HG02970 (cell line): ENCODE measurements around the gene DERL2.

Source experiments
- ATAC-seq: cut with Tn5 transposase; IDR thresholded peaks from one replicate; pipeline ENCODE4 v1.9.1; 2021; ENCODE audit warnings: mild to moderate bottlenecking, moderate library complexity, moderate number of reproducible peaks; ENCODE audit not compliant: unreplicated experiment, low FRiP score

The DERL2 gene

DNA sequence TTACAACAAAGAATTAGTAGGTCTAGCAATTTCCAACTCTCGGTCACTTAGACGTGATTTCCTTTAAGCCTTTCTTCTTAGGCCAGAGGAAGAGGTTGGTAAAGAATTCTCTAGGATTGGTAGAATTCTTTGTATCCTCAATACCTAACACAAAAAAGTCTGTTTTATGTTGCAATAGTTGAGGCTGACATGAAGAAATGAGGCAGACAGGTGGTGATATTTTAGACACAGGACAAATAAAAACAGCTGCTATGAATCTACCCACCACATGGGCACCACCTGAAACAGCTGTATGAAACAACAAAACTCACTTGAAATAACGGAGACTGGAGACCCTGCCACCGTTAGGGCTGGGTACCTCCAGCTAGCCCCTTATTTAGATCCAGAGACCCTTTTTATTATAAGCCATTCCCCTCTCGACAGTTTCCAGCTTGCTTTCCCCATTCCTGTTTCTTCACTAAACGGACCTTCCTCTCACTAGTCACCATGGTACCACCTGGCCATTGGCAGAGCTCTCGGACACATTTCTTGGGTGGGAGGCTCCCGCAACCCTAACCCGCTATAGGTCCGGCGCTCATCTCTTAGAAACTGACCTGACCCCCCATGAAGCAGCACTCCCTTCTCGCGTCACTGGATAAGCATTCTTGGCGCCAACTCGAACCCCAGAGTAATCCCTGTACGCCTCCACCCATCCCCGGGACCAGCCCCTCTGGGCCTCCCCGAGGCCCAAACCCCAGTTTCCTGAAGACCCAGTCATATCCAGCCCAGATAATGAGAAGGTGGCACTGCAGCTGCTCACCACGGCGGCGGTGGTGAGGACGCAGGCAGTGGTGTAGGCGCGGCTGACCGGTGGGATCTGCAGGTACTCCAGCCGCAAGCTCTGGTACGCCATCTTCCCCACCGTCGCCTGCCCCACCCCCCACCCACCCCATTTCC, at the start of gene DERL2:
Gene DERL2, minus strand, starts transcription at position 909 of the 936 bp plus-strand sequence. Its CDS starts 17 bp downstream, at position 892.
- peak; percentile 32 for ATAC-seq

DNA sequence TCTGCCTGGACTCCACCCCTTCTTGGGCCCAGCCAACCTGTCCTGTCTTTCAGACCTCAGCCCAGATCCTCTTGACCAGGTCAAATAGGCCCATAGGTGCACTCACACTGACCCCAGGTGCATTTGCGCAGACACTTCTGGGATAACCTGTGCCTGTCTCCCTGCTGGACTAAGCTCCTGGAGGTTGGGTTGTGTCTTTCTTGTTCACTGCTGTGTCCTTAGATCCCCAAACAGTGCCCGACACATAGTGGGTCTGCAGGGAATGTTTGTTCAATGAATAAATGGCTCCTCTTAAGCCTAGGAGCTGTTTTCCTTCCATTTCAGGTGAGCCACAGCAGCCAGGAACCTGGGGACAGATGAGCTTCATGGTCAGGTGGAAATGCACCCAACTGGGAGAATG, 49.5 kb upstream of the DERL2 start:
- ATAC-seq, result no peak

- ATAC-seq, result no peak
Measured at GRCh38 chr17:5533486-5534315, 47.7 kb upstream of the DERL2 start.

DNA sequence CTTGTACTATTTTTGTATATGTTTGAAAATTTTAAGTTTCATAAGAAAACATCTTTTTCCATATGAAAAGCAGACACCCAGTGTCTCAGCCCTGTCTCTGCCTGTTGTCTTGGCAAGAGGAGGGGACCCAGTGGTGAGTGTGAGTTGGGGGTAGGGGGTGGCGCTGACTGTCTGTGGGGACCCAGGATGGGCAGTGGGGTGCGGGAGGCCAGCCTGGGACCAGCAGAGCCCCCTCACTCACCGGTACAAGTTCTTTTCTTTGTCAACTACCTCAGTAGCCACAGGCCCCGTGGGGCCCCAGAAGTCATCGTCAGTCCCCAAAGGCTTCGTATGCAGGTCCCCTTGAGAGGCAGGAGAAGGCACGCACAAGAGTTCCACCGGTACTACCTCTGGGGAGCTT, 46.6 kb upstream of the DERL2 start:
- ATAC-seq, result no peak

DNA sequence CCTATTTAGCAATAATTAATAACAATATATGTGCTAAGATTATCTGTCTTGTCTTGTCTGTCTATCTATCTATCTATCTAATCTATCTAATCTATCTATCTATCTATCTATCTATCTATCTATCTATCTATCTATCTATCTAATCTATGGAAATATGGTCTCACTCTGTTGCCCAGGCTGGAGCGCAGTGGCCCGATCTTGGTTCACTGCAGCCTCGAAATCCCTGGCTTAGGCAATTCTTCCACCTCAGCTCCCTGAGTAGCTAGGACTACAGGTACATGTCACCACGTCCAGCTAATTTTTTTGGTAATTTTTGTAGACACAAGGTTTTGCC, 45.1 kb upstream of the DERL2 start:
- ATAC-seq, result no peak

DNA sequence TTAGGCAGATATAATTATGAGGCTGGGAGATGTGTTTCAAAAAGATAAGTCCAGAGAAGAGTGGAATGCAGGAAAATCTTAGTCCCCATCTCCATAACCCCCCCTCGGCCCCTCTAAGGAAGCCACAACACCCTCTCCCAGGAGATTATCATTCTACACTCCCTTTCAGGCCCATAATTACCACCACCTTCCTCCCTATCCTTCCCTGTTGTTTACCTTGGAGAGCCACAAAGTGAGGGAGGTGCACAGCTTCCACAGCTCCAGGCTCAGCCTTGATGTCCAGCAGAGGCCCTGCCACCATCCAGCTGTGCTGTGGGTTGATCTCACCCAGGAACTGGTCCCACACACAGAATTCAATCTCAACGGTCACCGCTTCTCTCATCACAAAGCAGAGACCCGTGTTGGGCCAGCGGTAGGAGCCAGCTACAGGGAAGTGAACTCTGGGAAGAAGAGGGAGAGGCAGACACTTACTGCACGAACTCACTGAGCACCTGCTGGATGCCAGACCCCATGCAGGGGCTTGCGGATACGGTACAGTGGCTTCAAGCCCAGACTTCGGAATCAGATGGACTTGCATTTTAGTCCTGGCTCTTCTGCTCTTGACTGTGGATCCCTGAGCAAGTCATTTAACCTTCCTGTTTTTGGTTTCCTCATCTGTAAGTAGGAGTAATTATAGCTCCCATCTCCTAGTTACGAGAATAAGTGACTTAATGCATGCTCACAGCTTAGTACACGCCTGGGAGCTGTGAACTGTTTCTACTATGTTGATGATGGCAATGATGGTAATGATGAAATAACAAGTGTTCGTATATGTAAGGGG, 44.5 kb upstream of the DERL2 start:
- no peak for ATAC-seq

DNA sequence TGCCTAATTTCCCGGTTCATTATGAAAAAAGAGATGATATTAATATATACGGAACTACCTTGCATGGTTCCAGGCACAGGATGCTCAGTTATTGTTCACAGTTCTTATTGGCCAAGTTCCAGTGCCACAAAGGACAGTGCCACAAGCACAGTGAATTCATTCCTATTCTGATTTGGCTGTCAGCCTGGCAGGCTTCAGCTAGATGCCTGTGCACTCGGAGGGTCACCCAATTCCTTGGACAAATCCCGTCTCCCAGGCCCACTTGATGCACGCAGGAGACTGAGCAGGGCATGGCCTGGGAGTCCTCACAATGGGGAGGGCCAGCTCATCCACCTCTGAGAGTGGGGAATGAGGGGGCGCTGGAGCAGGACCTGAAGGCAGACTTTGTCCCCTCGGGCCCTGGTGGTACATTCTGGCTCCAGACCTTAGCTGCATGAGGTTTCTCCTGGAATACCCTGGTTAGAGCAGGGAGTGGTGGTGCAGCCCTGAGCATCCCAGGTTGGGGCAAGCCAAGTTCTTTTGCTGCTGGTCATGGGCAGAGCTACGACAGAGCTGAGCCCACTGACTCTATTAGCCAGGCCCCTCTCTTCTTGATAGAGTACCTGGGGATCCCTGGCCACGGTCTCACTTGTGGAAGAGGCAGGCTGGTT, 41.7 kb upstream of the DERL2 start:
- no peak for ATAC-seq

- ATAC-seq, result no peak
Measured at GRCh38 chr17:5526821-5527598, 41.0 kb upstream of the DERL2 start.

DNA sequence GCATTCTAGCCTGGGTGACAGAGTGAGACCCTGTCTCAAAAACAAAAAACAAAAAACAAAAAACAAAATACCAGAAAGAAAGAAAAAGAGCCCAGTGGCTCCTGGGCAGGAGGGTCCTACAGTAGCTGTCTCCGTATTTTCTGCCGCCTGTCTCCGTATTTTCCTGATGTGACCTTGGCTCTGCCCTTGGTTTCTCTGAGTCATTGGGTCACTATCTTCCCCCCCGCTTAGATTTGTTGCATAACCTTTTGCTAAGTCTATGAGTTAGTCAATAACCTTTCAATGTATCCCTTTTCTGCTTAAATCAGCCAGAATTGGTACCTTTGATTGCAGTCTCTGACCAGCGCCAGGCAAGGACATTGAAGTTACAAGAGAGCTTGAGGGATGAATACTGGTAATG, 37.3 kb upstream of the DERL2 start:
- no peak for ATAC-seq

GRCh38 chr17:5522476-5522875, 36.5 kb upstream of the DERL2 start:
- ATAC-seq, result no peak

GRCh38 chr17:5516060-5516792, 30.2 kb upstream of the DERL2 start:
- ATAC-seq, result no peak

DNA sequence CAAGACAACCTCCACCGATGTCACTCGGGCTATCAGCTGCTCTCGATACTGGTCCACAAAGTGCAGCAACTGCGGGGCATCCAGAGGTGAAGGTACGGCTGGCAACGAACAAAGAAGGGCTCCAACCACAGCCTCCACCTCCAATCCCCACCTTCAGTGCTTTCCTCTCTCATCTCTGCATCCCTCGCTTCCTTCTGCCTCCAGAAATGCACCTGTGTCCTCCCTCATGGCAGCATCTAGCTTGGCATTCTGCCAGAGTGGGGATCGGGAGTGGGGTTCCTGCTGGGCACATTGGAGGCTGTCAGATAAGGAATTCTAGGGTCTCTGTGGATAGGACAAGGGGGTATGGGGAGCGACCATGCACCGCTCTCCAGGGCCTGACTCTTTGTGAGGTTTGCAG, 29.0 kb upstream of the DERL2 start:
- no peak for ATAC-seq

- no peak for ATAC-seq
Measured at GRCh38 chr17:5513628-5514027, 27.6 kb upstream of the DERL2 start.

GRCh38 chr17:5511401-5512225, 25.6 kb upstream of the DERL2 start:
- no peak for ATAC-seq

DNA sequence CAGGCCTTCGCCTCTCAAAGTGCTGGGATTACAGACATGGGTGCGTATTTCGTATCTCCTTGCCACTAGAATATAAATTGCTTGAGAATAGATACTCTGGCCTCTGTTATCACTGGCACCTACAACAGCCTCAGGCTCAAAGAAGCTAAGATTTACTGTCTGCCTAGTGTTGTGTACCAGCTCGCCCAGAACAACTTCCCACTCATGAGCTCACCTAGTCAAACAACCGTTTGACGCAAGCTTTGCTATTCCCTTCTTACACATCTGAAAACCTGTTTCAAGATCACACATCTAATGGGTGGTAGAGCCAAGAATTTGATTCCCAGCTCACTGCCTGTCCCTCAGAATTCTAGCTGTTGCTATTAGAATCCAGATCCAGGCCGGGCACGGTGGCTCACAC, 24.8 kb upstream of the DERL2 start:
- ATAC-seq, result no peak

GRCh38 chr17:5509482-5509881, 23.5 kb upstream of the DERL2 start:
- ATAC-seq, result no peak

- ATAC-seq, result no peak
Measured at GRCh38 chr17:5508810-5509209, 22.8 kb upstream of the DERL2 start.

- no peak for ATAC-seq
Measured at GRCh38 chr17:5506307-5506706, 20.3 kb upstream of the DERL2 start.
